Mucosa of stomach (tissue), 1 donor: ENCODE results near the gene SLC29A3.

Experiments used
- H3K27me3 ChIP-seq: one replicate; pipeline ENCODE4 v1.7.0; 2013; ENCODE audit warnings: mild to moderate bottlenecking, low read length; ENCODE audit not compliant: control insufficient read depth, insufficient read depth
- H3K36me3 ChIP-seq: one replicate; pipeline ENCODE4 v1.7.0; 2013; ENCODE audit warnings: low read length; ENCODE audit not compliant: control insufficient read depth, insufficient read depth
- H3K4me1 ChIP-seq: one replicate; pipeline ENCODE4 v1.7.0; 2013; ENCODE audit warnings: mild to moderate bottlenecking, low read length; ENCODE audit not compliant: control insufficient read depth, insufficient read depth
- H3K4me3 ChIP-seq: one replicate; pipeline ENCODE4 v1.7.0; 2013; ENCODE audit warnings: low read length
- H3K9ac ChIP-seq: one replicate; pipeline ENCODE4 v1.7.0; 2013; ENCODE audit warnings: mild to moderate bottlenecking, low read length, moderate library complexity
- H3K9me3 ChIP-seq: one replicate; pipeline ENCODE4 v1.7.0; 2013; ENCODE audit warnings: mild to moderate bottlenecking, low read length, moderate library complexity; ENCODE audit not compliant: control insufficient read depth
- donor health status: Pancreatic carcinoma.

SLC29A3 gene

GRCh38 chr10:71335173-71335708, 16.2 kb downstream of the SLC29A3 start:
- no peaks in the 10 kb centered on the region for H3K9me3 ChIP-seq
- peaks cover 34% of the 10 kb centered on the region for H3K4me1 ChIP-seq
- no peaks in the 10 kb centered on the region for H3K36me3 ChIP-seq
- H3K9ac ChIP-seq: no peak overlapping the region
- no peak overlapping the region for H3K4me3 ChIP-seq
- H3K27me3 ChIP-seq: no peaks in the 10 kb centered on the region

GRCh38 chr10:71336632-71337031, 17.6 kb downstream of the SLC29A3 start:
- Histone ChIP-seq H3K9ac (no peak overlapping the region), H3K4me1 (peaks cover 48% of the 10 kb centered on the region), H3K4me3 (no peak overlapping the region), H3K27me3 (no peaks in the 10 kb centered on the region), H3K36me3 (no peaks in the 10 kb centered on the region), H3K9me3 (no peaks in the 10 kb centered on the region)

GRCh38 chr10:71337219-71337701, 18.2 kb downstream of the SLC29A3 start:
- Histone ChIP-seq H3K27me3 (no peaks in the 10 kb centered on the region), H3K9me3 (no peaks in the 10 kb centered on the region), H3K36me3 (no peaks in the 10 kb centered on the region), H3K4me3 (no peak overlapping the region), H3K9ac (no peak overlapping the region), H3K4me1 (peaks cover 51% of the 10 kb centered on the region)

- H3K4me3 ChIP-seq: no peak overlapping the region
- H3K4me1 ChIP-seq: peaks cover 64% of the 10 kb centered on the region
- H3K27me3 ChIP-seq: no peaks in the 10 kb centered on the region
- H3K36me3 ChIP-seq: no peaks in the 10 kb centered on the region
- H3K9me3 ChIP-seq: no peaks in the 10 kb centered on the region
- H3K9ac ChIP-seq: no peak overlapping the region
These were observed 19.9 kb downstream of the SLC29A3 start for GRCh38 chr10:71338728-71339495.

GRCh38 chr10:71339796-71340589, 20.9 kb downstream of the SLC29A3 start:
- Histone ChIP-seq H3K4me1 (peaks cover 72% of the 10 kb centered on the region), H3K27me3 (no peaks in the 10 kb centered on the region), H3K9me3 (no peaks in the 10 kb centered on the region), H3K36me3 (no peaks in the 10 kb centered on the region), H3K9ac (no peak overlapping the region), H3K4me3 (no peak overlapping the region)

GRCh38 chr10:71342573-71343391, 23.7 kb downstream of the SLC29A3 start:
- H3K36me3 ChIP-seq: no peaks in the 10 kb centered on the region
- no peaks in the 10 kb centered on the region for H3K9me3 ChIP-seq
- no peak overlapping the region for H3K4me3 ChIP-seq
- peaks cover 82% of the 10 kb centered on the region for H3K4me1 ChIP-seq
- no peaks in the 10 kb centered on the region for H3K27me3 ChIP-seq
- no peak overlapping the region for H3K9ac ChIP-seq

GRCh38 chr10:71343392-71343773, 24.3 kb downstream of the SLC29A3 start:
- Histone ChIP-seq H3K27me3 (no peaks in the 10 kb centered on the region), H3K4me1 (peaks cover 86% of the 10 kb centered on the region), H3K36me3 (no peaks in the 10 kb centered on the region), H3K9ac (no peak overlapping the region), H3K4me3 (no peak overlapping the region), H3K9me3 (no peaks in the 10 kb centered on the region)

- Histone ChIP-seq H3K27me3 (no peaks in the 10 kb centered on the region), H3K4me3 (no peak overlapping the region), H3K4me1 (peaks cover 86% of the 10 kb centered on the region), H3K36me3 (no peaks in the 10 kb centered on the region), H3K9ac (no peak overlapping the region), H3K9me3 (no peaks in the 10 kb centered on the region)
These were observed 25.3 kb downstream of the SLC29A3 start for GRCh38 chr10:71344154-71344925.

GRCh38 chr10:71344993-71345480, 26.0 kb downstream of the SLC29A3 start:
- H3K4me1 ChIP-seq: peaks cover 86% of the 10 kb centered on the region
- H3K4me3 ChIP-seq: no peak overlapping the region
- no peaks in the 10 kb centered on the region for H3K27me3 ChIP-seq
- H3K36me3 ChIP-seq: no peaks in the 10 kb centered on the region
- no peaks in the 10 kb centered on the region for H3K9me3 ChIP-seq
- no peak overlapping the region for H3K9ac ChIP-seq

GRCh38 chr10:71345694-71346093, 26.6 kb downstream of the SLC29A3 start:
- no peak overlapping the region for H3K9ac ChIP-seq
- peaks cover 79% of the 10 kb centered on the region for H3K4me1 ChIP-seq
- H3K27me3 ChIP-seq: no peaks in the 10 kb centered on the region
- H3K4me3 ChIP-seq: no peak overlapping the region
- H3K9me3 ChIP-seq: no peaks in the 10 kb centered on the region
- no peaks in the 10 kb centered on the region for H3K36me3 ChIP-seq

- H3K4me1 ChIP-seq: peaks cover 76% of the 10 kb centered on the region
These were observed 27.7 kb downstream of the SLC29A3 start for GRCh38 chr10:71346731-71347130.

More at GRCh38 chr10:71346731-71347130, 27.7 kb downstream of the SLC29A3 start:
- no peak overlapping the region for H3K9ac ChIP-seq
- H3K36me3 ChIP-seq: no peaks in the 10 kb centered on the region
- H3K27me3 ChIP-seq: no peaks in the 10 kb centered on the region
- no peak overlapping the region for H3K4me3 ChIP-seq
- H3K9me3 ChIP-seq: no peaks in the 10 kb centered on the region
